Measurements from ENCODE around the gene CLCF1.
A peak's percentile ranks its signal among the peaks of the same experiment; 100 is the strongest.

Gene CLCF1

DNA sequence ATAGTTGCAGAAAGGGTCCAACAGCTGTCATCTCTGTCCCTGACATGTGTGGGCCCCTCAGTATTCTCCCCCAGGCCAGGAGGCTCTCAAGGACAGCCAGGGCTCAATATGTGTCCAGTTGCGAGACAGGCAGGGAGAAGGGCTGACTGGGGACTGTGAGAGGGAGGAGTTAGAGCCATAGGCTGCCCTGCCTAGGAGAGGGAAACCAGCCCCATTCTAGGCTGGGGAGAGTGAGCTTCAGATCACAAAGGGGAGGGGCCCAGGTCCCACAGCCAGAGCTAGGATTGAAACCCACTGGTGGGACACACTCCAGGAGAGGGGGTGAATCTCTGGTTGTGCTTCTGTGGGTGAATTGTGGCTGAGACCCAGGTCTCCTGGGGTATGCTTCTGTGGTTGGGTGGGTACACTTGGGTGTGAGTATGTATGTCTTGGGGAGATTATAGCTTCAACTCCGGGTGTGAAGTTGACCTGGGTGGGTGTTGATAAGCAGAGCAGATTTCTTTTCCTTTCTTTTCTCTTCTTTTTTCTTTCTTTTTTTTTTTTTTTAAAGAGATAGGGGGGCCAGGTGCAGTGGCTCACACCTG lies 40.0 kb upstream of the CLCF1 start:
- Mint-ChIP-seq H3K4me1 (peaks cover 78% of the 10 kb centered on the region), H3K4me3 (peak overlapping the region; percentile 50), H3K27me3 (no peaks in the 10 kb centered on the region), H3K9me3 (no peaks in the 10 kb centered on the region), H3K27ac (ENCODE audit: low read depth) (no peak overlapping the region), H3K36me3 (ENCODE audit: insufficient read depth) (peaks cover 13% of the 10 kb centered on the region)
- ATAC-seq (replicated peaks; ENCODE audit: extremely low read depth, poor library complexity, severe bottlenecking) (no peak), DNase-seq (ENCODE audit: low spot score in 2 of 2) (no peak)

GRCh38 chr11:67412495-67413179 lies 39.2 kb upstream of the CLCF1 start:
- H3K27me3 Mint-ChIP-seq = no peaks in the 10 kb centered on the region
- H3K4me1 Mint-ChIP-seq = peaks cover 78% of the 10 kb centered on the region
- H3K27ac Mint-ChIP-seq (ENCODE audit: low read depth) = no peak overlapping the region
- DNase-seq (ENCODE audit: low spot score in 2 of 2) = no peak
- H3K9me3 Mint-ChIP-seq = no peaks in the 10 kb centered on the region
- peak overlapping the region; percentile 87 for H3K4me3 Mint-ChIP-seq
- peaks cover 19% of the 10 kb centered on the region for H3K36me3 Mint-ChIP-seq (ENCODE audit: insufficient read depth)
- ATAC-seq (replicated peaks; ENCODE audit: extremely low read depth, poor library complexity, severe bottlenecking) = no peak

GRCh38 chr11:67411785-67412152 lies 38.4 kb upstream of the CLCF1 start:
- peak overlapping the region; percentile 87 for H3K4me3 Mint-ChIP-seq
- no peaks in the 10 kb centered on the region for H3K9me3 Mint-ChIP-seq
- H3K36me3 Mint-ChIP-seq (ENCODE audit: insufficient read depth) = peaks cover 26% of the 10 kb centered on the region
- ATAC-seq (replicated peaks; ENCODE audit: extremely low read depth, poor library complexity, severe bottlenecking) (no peak), DNase-seq (ENCODE audit: low spot score in 2 of 2) (no peak)
- no peaks in the 10 kb centered on the region for H3K27me3 Mint-ChIP-seq
- no peak overlapping the region for H3K27ac Mint-ChIP-seq (ENCODE audit: low read depth)
- H3K4me1 Mint-ChIP-seq = peaks cover 78% of the 10 kb centered on the region

- Mint-ChIP-seq H3K9me3 (no peaks in the 10 kb centered on the region), H3K36me3 (ENCODE audit: insufficient read depth) (peaks cover 32% of the 10 kb centered on the region), H3K4me3 (peak overlapping the region; percentile 87), H3K27ac (ENCODE audit: low read depth) (peak overlapping the region; percentile 92), H3K4me1 (peaks cover 78% of the 10 kb centered on the region), H3K27me3 (no peaks in the 10 kb centered on the region)
- ATAC-seq (replicated peaks; ENCODE audit: extremely low read depth, poor library complexity, severe bottlenecking) (no peak), DNase-seq (ENCODE audit: low spot score in 2 of 2) (no peak)
Measured at GRCh38 chr11:67410984-67411784, 37.8 kb upstream of the CLCF1 start.

GRCh38 chr11:67410369-67410831 lies 37.0 kb upstream of the CLCF1 start:
- ATAC-seq (replicated peaks; ENCODE audit: extremely low read depth, poor library complexity, severe bottlenecking) = no peak
- peaks cover 79% of the 10 kb centered on the region for H3K4me1 Mint-ChIP-seq
- peaks cover 36% of the 10 kb centered on the region for H3K36me3 Mint-ChIP-seq (ENCODE audit: insufficient read depth)
- H3K27me3 Mint-ChIP-seq = no peaks in the 10 kb centered on the region
- peak overlapping the region; percentile 87 for H3K4me3 Mint-ChIP-seq
- no peaks in the 10 kb centered on the region for H3K9me3 Mint-ChIP-seq
- DNase-seq (ENCODE audit: low spot score in 2 of 2) = no peak
- H3K27ac Mint-ChIP-seq (ENCODE audit: low read depth) = peak overlapping the region; percentile 92

- H3K27ac Mint-ChIP-seq (ENCODE audit: low read depth) = peak overlapping the region; percentile 92
- no peaks in the 10 kb centered on the region for H3K27me3 Mint-ChIP-seq
- peaks cover 82% of the 10 kb centered on the region for H3K4me1 Mint-ChIP-seq
- no peaks in the 10 kb centered on the region for H3K9me3 Mint-ChIP-seq
- ATAC-seq (replicated peaks; ENCODE audit: extremely low read depth, poor library complexity, severe bottlenecking) (no peak), DNase-seq (ENCODE audit: low spot score in 2 of 2) (no peak)
- H3K36me3 Mint-ChIP-seq (ENCODE audit: insufficient read depth) = peaks cover 38% of the 10 kb centered on the region
- peak overlapping the region; percentile 87 for H3K4me3 Mint-ChIP-seq
Measured at GRCh38 chr11:67409781-67410368, 36.5 kb upstream of the CLCF1 start.

DNA sequence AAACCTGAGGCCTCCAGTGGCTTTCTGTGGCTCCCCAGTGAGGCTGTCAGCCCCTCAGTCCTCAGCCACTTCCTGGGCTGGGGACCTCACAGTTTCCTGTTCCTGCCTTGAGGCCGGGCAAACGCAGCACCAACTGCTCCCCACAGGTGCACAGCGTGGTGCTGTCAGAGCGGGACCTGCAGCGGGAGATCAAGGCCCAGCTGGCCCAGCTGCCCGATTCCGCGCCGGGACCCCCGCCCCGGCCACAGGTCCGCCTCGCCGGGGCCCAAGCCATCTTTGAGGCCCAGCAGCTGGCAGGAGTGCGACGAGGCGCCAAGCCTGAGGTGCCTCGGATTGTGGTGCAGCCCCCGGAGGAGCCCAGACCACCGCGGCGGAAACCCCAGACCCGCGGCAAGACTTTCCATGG lies 35.9 kb upstream of the CLCF1 start:
- DNase-seq (ENCODE audit: low spot score in 2 of 2) = peak; percentile 58 to 75

DNA sequence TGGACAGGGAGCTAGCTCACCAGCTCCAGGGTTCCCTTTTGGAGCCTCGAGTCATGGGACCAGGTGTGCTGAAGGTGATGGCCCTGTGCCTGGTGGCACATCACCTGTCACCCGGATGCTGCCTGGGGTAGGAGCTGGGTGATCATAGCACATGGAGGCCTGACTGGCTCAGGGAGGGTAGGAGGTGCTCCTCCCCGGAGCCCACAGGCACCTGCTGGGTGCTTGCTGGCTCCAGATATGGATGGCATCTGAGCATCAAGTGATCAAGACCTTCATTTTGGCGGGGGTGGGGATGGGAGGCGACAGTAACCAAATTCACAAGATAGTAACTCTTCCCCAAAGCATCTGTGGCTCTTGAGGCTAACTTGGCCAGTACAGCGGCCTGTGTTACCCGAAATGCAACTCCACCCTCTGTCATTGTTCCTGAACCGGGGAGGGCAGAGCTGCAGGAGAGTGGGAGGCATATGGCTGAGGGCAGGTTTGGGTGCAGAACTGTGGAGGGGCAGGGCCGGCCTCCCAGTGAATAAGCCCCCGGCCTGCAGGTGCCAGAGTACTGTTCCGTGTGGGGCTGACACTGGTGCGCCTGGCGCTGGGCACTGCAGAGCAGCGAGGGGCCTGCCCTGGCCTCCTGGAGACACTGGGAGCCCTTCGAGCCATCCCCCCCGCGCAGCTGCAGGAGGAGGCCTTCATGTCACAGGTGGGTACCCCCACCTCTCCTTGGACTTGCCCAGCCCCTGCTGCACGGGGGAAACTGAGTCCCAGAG lies 35.2 kb upstream of the CLCF1 start:
- H3K4me3 Mint-ChIP-seq = peak overlapping the region; percentile 87
- no peaks in the 10 kb centered on the region for H3K9me3 Mint-ChIP-seq
- H3K4me1 Mint-ChIP-seq = peaks cover 90% of the 10 kb centered on the region
- H3K27me3 Mint-ChIP-seq = no peaks in the 10 kb centered on the region
- peak overlapping the region; percentile 92 for H3K27ac Mint-ChIP-seq (ENCODE audit: low read depth)
- H3K36me3 Mint-ChIP-seq (ENCODE audit: insufficient read depth) = peaks cover 47% of the 10 kb centered on the region
- peak; percentile 8 for ATAC-seq (replicated peaks; ENCODE audit: extremely low read depth, poor library complexity, severe bottlenecking)
- no peak for DNase-seq (ENCODE audit: low spot score in 2 of 2)

More for the DNA sequence above, 35.9 kb upstream of the CLCF1 start:
- Mint-ChIP-seq H3K9me3 (no peaks in the 10 kb centered on the region), H3K27ac (ENCODE audit: low read depth) (peak overlapping the region; percentile 92), H3K27me3 (no peaks in the 10 kb centered on the region), H3K4me3 (peak overlapping the region; percentile 87), H3K4me1 (peaks cover 88% of the 10 kb centered on the region), H3K36me3 (ENCODE audit: insufficient read depth) (peaks cover 43% of the 10 kb centered on the region)
- peak; percentile 84 for ATAC-seq (replicated peaks; ENCODE audit: extremely low read depth, poor library complexity, severe bottlenecking)

DNA sequence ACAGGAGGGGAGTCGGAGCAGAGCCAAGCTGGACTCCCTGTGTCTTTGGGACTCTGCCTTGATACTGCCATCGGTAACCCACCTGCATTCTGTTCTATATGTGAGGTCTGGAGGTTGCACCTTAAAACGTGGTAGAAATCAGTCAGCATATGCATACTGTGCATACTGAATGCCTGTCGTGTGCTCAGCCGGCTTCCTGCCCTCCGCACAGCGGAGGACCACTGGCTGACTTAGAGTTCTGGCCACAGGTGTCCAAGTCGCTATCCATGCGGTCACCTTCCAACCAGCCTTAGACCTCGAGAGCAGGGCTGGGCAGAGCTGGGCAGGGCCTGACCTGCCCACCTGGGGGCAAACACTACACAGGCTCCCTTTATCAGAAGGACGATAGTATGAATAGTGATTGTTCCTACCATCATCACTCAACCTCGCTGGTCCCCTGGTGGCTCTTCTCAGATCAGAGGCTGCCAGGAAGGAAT lies 34.3 kb upstream of the CLCF1 start:
- H3K36me3 Mint-ChIP-seq (ENCODE audit: insufficient read depth) = peaks cover 49% of the 10 kb centered on the region
- H3K4me1 Mint-ChIP-seq = peaks cover 84% of the 10 kb centered on the region
- no peaks in the 10 kb centered on the region for H3K9me3 Mint-ChIP-seq
- ATAC-seq (replicated peaks; ENCODE audit: extremely low read depth, poor library complexity, severe bottlenecking) (no peak), DNase-seq (ENCODE audit: low spot score in 2 of 2) (no peak)
- peak overlapping the region; percentile 92 for H3K27ac Mint-ChIP-seq (ENCODE audit: low read depth)
- H3K4me3 Mint-ChIP-seq = peak overlapping the region; percentile 87
- no peaks in the 10 kb centered on the region for H3K27me3 Mint-ChIP-seq

GRCh38 chr11:67406969-67407687 lies 33.7 kb upstream of the CLCF1 start:
- no peaks in the 10 kb centered on the region for H3K27me3 Mint-ChIP-seq
- peaks cover 49% of the 10 kb centered on the region for H3K36me3 Mint-ChIP-seq (ENCODE audit: insufficient read depth)

DNA sequence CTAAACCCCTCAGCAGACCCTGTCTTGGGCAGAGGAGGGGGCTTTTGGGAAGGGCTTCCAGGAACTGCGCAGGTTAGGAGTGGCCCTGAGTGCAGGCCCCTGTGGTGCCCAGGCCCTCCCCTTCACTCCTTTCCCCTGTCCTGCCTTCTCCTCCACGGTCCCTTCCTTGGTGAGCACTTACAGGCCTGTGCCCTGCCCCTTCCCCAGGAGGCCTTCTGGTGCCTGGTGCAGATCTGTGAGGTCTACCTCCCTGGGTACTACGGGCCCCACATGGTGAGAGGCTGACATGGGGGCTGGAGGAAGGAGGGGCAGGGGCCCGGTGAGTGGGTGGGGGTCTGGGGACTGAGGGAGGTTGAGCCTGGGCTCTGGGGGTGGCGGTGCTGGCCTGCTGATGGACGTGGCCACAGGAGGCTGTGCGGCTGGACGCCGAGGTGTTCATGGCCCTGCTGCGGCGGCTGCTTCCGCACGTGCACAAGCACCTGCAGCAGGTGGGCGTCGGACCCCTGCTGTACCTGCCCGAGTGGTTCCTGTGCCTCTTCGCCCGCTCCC lies 33.1 kb upstream of the CLCF1 start:
- Mint-ChIP-seq H3K4me3 (peak overlapping the region; percentile 87), H3K9me3 (no peaks in the 10 kb centered on the region), H3K27me3 (no peaks in the 10 kb centered on the region), H3K27ac (ENCODE audit: low read depth) (peak overlapping the region; percentile 92), H3K36me3 (ENCODE audit: insufficient read depth) (peaks cover 49% of the 10 kb centered on the region), H3K4me1 (peaks cover 72% of the 10 kb centered on the region)
- no peak for ATAC-seq (replicated peaks; ENCODE audit: extremely low read depth, poor library complexity, severe bottlenecking)
- no peak for DNase-seq (ENCODE audit: low spot score in 2 of 2)

More at GRCh38 chr11:67406969-67407687, 33.7 kb upstream of the CLCF1 start:
- DNase-seq (ENCODE audit: low spot score in 2 of 2) (no peak), ATAC-seq (replicated peaks; ENCODE audit: extremely low read depth, poor library complexity, severe bottlenecking) (no peak)
- Mint-ChIP-seq H3K27ac (ENCODE audit: low read depth) (peak overlapping the region; percentile 92), H3K4me3 (peak overlapping the region; percentile 87), H3K4me1 (peaks cover 78% of the 10 kb centered on the region), H3K9me3 (no peaks in the 10 kb centered on the region)

Data from central memory CD8-positive, alpha-beta T cell (primary cell).